ENCODE measurements around the gene COL11A2.
"Not testable (repeated sequence)": the region's sequence is repeated elsewhere in the genome, so short reads cannot be mapped to it uniquely, and the experiment has no call there.

COL11A2 gene

DNA sequence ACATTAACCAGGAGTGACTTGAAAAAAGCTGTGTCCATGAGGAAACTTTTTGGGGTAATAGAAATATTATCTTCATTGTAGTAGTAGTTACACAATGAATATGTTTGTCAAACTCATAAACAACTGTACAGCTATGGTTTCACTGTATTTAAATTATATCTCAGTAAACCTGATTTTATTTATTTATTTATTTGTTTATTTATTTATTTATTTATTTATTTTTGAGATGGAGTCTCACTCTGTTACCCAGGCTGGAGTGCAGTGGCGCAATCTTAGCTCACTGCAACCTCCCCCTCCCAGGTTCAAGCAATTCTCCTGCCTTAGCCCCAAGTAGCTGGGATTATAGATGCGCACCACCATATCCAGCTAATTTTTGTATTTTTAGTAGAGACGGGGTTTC lies 41.7 kb downstream of the COL11A2 start:
- DNase-seq, result not testable (repeated sequence)

DNA sequence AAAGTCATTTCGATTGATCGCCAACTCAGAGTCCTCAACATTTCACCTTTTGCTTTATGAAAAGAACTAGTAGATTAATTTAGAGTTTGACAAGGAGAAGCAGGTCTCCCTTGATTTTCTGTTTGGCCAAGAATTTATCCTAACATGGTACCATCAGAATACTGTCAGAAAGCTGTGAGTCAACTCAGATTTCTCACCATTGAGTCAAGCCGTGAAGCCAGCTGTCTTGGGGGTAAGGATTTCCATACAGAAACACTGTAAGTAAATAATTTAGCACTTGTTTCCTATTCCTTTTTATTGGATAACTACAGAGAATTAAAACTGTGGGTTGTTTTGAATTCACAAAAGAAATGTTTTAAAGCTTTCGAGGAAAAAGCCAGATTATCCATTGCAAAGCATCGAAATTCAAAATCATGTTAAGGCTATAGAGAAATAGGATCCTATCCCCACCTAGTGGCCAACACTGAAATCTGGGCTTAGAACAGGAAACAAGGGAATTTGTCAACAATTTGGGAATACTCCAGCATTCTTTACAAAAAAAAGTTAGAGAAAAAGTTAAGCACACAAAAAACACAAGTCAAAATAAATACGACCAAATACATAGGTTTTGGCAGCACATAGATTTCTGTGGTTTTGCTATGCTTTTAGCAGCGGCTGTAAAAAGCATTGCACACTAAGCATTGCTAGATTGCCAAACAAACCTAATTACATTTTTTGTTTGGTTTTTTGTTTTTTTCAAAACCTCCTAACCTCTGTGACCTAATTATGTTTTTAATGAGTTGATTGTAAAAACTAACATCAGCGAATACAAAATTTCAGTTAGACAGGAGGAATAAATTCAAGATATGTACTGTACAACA lies 44.2 kb downstream of the COL11A2 start:
- DNase-seq, result peak in 2 of 3 experiments; percentile 18 to 62

DNA sequence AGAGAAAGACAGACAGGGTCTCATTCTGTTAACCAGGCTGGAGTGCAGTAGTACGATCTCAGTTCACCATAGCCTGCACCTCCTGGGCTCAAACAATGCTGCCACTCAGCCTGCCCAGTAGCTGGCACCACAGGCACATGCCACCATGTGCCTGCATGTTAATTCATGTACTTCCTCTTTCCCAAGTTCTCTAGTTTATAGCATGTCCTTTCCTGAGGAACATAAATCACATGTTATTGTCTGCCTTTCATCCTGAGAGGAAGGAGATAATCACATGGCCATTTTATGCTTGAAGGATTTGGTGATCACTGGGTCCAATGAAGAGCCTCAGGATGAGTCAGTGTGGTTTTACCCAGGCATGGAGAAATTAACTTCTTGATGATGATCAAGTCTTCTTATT lies 47.9 kb downstream of the COL11A2 start:
- peak in 1 of 3 experiments; percentile 47 for DNase-seq

DNA sequence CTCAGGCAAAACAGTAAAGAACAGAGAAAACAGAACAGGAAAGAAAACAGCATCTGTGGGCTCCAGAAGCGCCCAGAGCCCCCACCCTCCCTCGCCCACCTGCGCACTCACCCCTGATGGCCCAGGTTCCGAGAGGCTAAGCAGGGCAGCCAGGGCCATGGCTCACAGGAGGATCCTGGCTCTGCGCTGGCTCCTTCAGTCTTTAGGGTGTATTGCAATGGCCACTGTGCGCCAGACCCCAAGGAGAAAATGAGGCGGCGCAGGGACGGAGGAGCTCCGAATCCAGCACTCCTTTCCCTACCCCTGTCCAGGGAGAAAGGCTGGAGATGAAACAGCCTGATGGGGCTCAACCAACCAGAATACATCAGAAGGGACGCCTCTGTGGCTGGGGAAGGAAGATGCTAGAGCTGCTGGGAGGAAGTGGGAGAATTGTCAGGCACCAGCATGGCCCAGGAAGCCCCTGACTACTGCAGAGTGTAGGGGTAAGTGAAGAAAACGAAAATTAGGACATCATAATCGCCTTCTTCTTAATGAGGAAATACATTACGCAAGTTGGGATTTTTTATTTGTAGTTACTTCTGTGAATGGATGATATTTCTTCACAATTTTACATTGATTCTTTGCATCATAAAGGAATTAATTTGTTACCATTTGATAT lies 49.0 kb downstream of the COL11A2 start:
- no peak for DNase-seq

DNA sequence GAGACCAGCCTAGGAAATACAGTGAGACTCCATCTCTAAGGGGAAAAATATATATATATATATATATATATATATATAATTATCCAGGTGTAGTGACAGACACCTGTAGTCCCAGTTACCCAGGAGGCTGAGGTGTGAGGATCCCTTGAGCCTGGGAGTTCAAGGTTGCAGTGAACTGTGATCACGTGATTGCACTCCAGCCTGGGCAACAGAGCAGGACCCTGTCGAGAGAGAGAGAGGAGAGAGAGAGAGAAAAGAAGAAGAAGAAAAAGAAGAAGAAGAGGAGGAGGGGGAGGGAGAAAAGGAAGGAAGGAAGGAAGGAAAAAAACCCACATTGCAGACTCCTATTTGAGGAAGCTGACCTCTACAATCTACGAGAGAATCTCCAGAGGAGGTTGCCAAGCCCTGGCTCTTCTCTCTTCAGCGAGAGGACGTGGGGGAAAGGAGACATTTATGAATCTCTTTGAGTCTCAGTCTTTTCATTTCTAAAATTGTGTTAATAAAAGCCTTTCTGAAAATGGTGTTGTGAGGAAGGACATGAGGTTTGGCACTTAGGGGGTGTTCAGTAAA lies 49.7 kb downstream of the COL11A2 start:
- DNase-seq, result no peak

DNA sequence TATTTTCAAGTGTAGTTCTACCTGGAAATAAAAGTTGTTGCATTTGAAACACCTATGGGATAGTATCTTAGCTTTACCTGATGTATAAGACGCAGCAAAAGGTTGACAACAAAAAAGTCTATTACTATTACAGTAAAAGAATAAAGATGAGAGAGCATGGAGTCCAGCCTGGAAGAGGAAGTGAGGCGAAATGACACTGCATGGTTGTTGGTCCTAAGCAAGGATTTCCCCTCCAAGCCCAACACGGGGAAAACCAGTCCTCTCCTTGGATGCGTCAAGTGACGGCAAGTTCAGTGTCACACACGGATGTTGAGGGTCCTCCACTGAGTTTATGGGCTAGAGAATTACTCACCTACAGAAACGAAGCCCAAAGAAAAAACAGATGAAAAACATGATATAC lies 51.7 kb downstream of the COL11A2 start:
- DNase-seq, result no peak

DNA sequence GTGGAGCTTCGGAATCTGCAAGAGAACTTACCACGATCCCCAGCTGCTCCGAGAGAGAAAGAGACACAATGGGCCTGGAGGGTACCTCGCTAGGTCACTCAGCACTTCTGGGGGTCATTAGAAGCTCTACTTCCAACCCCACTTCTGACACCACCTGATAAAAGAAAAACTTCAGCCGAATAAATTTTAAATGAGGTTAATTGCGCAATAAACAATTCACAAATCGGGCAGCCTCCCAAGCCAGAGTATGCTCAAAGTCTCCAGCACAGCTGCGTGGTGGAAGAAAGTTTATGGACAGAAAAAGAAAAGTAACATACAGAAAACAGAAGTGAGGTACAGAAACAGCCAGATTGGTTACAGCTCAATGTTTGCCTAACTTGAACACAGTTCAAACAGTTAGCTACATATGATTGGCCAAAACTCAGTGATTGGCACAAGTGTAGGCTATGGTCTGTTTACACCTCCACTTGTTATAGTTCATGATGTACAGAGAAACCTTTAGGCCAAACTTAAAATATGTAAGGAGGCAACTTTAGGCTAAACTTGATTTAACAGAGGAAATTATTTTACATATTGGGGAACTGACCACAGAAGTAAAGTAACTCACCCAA lies 52.6 kb downstream of the COL11A2 start:
- no peak for DNase-seq

DNA sequence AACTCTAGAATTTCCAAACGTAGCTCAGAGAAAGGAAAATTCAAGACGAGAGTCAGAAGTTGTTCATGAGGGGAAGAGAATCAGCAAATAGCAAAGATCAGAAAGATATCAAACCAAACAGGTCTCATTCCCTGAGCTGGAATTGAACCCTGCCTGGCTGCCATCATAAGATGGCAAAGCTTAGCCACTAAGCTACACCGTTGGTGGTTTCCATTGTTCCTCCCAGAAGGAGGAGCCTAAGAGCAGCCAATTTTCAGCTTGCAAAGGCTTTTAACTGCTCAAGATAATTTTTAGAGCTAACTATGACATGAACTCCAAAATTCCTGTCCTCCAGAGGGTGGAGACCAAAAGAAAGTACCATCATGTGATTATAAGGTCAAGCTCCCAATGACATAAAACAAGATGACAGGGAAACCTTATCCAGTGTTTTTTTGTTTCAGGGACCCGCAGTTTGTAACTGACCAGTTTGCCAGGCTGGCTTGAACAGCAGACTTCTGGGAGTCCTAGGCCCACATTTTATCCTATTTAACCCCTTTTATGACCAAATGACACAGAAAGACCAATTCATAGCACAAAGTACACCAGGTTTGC lies 55.9 kb downstream of the COL11A2 start:
- DNase-seq, result no peak

DNA sequence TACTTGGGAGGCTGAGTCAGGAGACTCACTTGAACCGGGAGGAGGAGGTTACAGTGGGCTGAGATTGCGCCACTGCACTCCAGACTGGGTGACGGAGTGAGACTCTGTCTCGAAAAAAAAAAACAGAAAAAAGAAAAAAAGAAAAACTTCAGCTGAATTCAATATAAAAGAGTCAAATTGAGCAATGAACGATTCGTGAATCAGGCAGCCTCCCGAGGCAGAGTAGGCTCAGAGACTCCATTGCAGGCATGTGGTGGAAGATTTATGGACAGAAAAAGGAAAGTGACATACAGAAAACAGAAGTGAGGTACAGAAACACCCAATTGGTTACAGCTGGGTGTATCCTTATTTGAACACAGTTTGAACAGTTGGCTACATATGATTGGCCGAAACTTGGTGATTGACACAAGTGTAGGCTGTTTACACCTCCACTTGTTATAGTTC lies 60.2 kb downstream of the COL11A2 start:
- DNase-seq, result no peak

DNA sequence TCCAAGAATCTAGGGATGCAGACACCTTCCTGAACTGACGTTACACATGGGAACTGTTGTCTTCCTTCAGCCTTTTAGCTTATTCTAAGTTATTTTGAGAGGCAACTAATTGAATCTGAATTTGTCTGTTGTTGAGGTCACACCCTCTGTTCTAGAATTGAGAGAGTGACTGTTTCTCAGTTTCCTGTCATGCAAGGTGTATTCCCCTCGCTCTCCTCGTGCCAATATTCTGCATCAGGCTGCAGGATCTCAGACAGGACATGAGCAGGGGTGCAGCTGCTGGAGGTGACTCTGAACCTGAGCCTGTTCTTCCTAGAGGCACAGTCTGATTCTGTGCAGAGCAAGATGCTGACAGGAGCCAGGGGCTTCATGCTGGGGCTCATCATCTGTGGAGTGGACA lies 63.9 kb downstream of the COL11A2 start:
- no peak for DNase-seq

DNA sequence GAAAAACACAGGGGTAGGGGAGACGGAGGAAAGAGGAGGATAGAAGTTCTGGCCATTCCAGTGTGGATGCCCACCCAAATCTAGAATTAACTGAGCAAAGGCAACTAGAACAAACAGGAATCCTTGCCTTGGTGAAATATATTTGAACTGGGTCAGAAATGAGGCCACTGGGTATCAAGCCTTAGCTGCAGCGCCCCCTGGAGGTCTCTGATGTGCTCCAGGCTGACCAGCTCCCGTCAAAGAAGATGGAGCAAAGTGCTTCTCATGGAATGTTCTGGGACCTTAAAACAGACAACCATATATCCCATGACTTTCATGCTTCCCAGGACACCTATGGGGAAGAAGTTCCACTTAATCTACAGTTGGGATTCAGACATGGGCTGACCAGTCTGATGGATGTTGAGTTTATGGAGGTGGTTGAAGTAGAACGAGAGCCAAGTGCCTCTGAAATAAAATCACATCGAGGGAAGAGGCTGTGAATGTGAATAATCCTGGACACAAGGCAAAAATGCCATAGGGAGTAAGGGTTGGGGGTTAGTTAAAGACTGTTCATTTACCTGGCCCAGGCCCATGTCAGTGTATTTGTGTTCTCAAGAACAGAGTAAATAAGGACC lies 66.1 kb downstream of the COL11A2 start:
- peak in 2 of 3 experiments; percentile 45 to 55 for DNase-seq

DNA sequence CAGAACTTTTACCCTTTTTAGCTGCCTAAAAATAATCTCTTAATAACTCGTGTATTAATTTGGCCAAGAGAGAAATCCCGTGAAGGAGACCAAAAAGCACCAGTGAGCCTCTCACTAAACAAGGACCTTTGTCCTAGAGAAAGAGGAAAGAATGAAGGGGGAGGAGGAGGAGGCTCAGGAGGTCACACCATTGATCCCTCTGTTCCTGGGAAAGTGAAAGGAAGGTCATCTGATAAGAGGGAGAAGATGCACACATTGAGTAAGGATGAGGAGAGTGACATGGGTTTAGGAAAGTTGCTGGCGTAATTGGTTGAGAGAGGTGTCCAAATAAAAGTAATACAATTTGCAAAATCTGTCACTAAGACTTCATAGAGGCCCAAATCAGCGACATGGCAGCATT lies 67.3 kb downstream of the COL11A2 start:
- no peak for DNase-seq

DNA sequence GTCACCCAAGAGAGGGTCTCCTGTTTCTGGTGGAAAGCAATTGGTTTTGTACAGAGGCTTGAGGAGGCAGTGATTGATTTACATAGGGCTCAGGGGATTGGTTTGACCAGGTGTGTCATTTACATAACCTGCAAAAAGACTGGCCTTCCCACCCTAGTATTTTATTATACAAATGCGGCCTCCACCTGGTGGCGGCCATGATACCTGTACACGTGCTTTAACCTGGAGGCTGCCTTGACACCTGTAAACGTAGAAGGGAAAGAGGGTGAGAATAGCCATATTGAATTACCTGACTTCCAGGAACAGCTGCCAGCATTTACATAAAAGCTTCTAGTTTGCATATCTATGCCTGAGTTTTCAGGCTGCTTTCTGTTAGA lies 67.8 kb downstream of the COL11A2 start:
- no peak for DNase-seq

DNA sequence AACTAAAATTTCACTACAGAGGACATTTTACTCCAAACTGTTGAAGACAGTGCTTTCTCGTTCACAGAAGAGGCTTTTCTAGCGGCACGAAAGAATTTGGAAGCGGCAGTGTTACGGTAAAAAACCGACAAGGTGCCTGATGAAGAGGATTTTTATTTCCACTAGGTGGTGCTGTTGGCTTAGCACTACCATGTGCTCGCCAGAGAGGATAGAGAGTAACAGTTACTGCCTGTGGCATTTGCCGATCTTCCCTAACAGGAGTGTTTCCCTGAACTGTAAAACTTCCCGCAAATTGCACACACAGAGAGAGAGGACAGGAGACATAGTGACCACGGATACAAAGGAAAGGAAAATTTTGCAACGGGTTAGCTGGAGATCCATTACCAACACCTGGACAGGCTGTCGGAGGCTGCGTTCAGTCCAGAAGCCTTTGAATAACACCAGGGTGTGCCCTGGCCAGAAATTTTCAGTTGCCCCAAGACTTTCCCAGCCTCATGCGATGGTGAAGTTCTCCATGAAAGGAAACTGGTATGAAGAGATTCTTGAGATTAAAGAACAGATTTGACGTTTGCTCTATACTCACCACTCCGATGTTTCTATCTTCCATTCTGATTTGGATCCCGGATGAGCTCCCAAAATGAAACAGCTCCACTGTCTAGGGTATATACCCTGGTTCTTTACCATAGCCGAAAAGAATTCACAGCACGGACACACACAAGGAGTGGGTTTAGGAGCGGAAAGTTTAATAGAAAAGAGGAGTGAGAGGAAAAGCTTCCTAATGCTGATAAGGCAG lies 68.3 kb downstream of the COL11A2 start:
- DNase-seq, result peak in 2 of 3 experiments; percentile 10 to 58

DNA sequence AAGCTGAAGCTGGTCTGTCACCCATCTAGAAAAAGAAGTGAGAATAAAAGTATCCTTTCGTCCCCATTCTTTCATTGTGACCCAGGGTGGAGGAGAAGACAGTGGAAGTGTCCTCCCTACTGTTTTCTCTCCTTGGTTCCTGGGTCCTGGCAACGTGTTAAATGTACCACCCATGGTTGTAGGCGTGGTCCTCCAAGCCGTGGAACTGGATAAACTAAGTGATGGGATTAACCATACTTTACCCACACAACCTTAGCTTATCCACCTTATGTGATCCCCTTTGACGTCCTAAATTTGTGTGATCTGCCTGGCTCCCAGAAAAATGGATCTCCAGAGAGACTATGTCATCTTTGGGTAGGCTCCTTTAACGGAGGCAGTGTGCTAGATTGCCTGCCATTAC lies 69.1 kb downstream of the COL11A2 start:
- DNase-seq, result no peak

DNA sequence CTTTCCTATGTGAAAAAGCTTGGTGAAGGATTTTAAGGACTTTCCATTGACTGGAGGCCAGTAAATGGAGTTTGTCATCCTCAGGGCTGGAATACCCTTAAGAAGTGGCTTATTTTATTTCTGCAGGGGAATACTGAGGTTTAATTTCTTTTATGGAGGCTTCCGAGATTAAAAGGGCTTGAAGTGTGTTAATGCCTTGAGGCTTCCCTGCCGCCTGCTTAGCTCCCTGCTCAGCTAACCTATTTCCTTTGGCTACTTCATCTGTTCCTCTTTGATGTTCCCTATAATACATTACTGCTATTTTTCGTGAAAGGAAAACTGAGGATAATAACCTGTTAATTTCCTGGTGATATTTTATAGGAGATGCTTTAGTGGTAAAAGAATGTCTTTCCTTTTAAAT lies 72.3 kb downstream of the COL11A2 start:
- no peak for DNase-seq

DNA sequence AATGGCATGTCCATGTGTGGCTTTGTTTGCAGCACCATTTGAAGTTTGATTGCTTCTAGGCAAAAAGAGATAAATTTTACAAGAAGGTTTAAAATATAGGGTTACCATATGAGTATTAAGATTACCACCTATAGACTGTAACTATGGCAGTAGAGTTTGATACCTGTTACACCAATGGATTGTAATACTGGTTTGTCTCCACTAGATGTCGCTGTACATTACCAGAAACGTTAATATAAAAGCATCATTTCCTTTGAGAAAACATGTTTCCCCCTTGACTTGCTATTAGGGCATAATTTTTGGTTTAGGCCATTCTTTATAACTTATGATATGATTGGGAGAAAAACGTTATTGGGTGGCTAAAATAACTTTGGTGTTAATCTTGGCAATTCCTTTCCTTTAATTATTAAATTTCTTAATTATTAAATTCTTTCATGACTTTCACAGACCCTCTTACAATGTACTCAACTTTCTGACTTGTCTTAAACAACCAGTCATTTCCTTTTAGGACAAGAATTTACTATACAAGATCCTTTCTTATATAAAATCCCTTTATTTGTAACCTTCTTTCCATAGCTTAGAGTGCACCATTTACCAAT lies 73.6 kb downstream of the COL11A2 start:
- DNase-seq, result peak in 2 of 3 experiments; percentile 66 to 74

DNA sequence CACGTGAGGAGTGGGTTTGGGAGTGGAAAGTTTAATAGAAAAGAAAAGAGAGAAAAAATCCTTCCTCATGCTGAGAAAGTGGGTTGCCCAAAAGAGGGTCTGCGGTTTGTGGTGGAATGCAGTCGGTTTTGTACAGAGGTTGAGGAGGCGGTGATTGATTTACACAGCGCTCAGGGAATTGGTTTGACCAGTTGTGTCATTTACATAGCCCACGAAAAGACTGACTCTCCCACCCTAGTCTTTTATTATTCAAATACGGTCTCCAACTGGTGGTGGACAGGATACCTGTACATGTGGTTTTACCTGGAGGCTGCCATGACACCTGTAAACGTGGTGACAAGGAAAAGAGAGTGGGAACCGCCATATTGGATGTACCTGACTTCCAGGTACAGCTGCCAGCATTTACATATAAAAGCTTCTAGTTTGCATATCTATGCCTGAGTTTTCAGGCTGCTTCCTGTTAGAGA lies 74.4 kb downstream of the COL11A2 start:
- DNase-seq, result no peak

DNA sequence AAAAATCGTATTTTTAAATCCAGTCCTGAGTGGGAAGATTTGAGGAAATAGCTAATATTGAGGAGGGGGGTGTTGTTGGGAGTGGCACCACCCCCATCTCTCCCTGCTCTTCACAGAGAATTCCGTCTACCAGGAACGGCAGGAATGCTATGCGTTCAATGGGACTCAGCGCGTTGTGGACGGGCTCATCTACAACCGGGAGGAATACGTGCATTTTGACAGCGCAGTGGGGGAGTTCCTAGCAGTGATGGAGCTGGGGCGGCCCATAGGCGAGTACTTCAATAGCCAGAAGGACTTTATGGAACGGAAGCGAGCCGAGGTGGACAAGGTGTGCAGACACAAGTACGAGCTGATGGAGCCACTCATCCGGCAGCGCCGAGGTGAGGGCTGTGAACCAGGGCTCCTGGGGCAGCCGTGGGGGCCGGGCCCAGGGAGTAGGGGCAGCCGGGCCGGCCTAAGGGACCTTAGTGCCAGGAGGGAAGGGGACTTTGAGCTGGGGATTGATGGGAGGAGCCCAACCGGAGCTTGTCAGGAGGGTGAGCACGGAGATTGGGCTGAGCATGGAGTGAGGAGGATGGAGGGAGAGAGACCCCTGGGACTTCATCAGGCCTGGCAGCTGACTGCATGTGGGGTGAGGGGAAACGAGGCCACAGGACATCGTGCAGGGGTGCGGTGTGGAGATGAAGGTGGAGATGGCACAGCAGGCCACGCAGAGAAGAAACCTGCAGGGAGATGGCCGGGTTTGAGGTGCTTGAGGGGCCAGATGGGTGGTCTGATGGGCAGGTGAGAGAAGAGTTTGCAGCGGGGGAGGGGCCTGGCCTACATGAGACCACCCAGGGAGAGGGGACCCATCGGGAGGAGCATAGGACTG lies 75.2 kb downstream of the COL11A2 start:
- peak in 1 of 3 experiments; percentile 18 for DNase-seq

DNA sequence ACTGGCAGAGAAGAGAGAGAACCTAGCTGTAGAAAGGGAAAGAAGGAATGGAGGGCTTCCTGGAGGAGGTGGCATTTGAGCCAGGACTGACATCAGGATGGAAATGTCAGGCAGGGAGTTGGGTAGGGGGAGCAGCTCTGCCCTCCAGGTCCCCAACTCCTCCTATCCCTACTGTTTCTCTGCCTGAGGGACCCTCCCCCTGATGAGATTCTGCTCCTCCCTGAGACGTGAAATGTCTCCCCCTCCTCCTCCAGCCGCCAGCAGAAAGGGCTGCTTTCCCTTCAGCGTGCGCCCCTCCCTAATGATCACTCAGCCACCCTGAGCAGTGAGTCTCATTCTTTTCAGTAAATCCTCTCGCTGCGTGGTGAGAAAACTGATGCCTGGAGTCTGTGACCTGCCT lies 75.8 kb downstream of the COL11A2 start:
- DNase-seq, result no peak

Data from NCI-H1417 (cell line).